GM18951 (cell line): ENCODE measurements around the gene OR10G6.

Experiments
- POLR2A ChIP-seq: IDR thresholded peaks from 4 replicates; pipeline ENCODE4 v1.6.1; 2011; ENCODE audit warnings: mild to moderate bottlenecking; ENCODE audit not compliant: insufficient read length, insufficient read depth; ENCODE audit errors: extremely low read depth
- in situ Hi-C: fragments of 300-500 bp; cut with MboI; formaldehyde crosslinking; loops from one replicate; pipeline ENCODE4 v1.12.0; 2022; ENCODE audit warnings: low sequenced_read_pairs, mixed read lengths, inconsistent platforms; ENCODE audit not compliant: unreplicated experiment

The OR10G6 gene

DNA sequence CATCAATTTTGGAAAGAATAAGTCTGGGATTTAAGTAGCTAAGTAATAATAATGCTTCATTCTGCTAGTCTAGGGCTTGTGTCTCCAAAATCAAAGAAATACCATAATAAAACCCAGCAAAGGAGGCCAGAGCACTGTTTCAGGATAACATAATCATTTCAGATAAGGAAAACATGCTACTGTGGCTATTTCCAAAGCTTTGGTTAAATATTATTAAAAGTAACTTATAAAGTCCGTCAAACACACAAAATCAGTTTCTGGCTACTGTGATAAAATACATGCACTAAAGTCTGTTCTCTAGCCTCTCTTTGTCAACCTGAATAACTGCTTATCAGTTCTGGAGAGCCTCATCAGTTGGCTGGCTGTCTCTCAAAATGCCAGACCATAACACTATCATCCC is 49.8 kb downstream of the OR10G6 start:
- in situ Hi-C loops: no loop called here
- no peak for TF ChIP-seq POLR2A
